Measurements from ENCODE around the gene CSNK2A1. TPM values are rescaled to one million over a fixed set of nuclear protein-coding genes. Genes with fewer than 3 reads are reported as not detected.

The CSNK2A1 gene
- total RNA-seq, 1 experiment from 2014 or later: 110 TPM

- BruUV-seq (replicated peaks): no TSS peak
- CTCF ChIA-PET: no interaction called here
- intact Hi-C loops (cut with micrococcal nuclease; ENCODE audit: unreplicated experiment): no loop called here
- H3K9me3 Mint-ChIP-seq (ENCODE audit: low read depth, unreplicated experiment): no peaks in the 10 kb centered on the region
- no peaks in the 10 kb centered on the region for H3K36me3 Mint-ChIP-seq (ENCODE audit: insufficient read depth, unreplicated experiment)
- no peak overlapping the region for H3K4me3 Mint-ChIP-seq (ENCODE audit: low read depth, unreplicated experiment)
- peaks cover 8% of the 10 kb centered on the region for H3K4me1 Mint-ChIP-seq (ENCODE audit: low read depth, unreplicated experiment)
- no peak overlapping the region for H3K27ac Mint-ChIP-seq (ENCODE audit: unreplicated experiment)
- no peak for TF ChIP-seq CTCF (IDR thresholded peaks at IDR 0.05; ENCODE audit: unreplicated experiment)
- DNase-seq: no peak
- peaks cover 49% of the 10 kb centered on the region for H3K27me3 Mint-ChIP-seq (ENCODE audit: unreplicated experiment)
Measured at GRCh38 chr20:549722-550496, 6.3 kb upstream of the CSNK2A1 start.

- no peak for TF ChIP-seq CTCF (IDR thresholded peaks at IDR 0.05; ENCODE audit: unreplicated experiment)
- Mint-ChIP-seq H3K9me3 (ENCODE audit: low read depth, unreplicated experiment) (peaks cover 4% of the 10 kb centered on the region), H3K4me1 (ENCODE audit: low read depth, unreplicated experiment) (peaks cover 8% of the 10 kb centered on the region), H3K27ac (ENCODE audit: unreplicated experiment) (no peak overlapping the region), H3K4me3 (ENCODE audit: low read depth, unreplicated experiment) (no peak overlapping the region), H3K36me3 (ENCODE audit: insufficient read depth, unreplicated experiment) (peaks cover 6% of the 10 kb centered on the region), H3K27me3 (ENCODE audit: unreplicated experiment) (peaks cover 39% of the 10 kb centered on the region)
- intact Hi-C loops (cut with micrococcal nuclease; ENCODE audit: unreplicated experiment): no loop called here
- BruUV-seq (replicated peaks): no TSS peak
- DNase-seq: no peak
- CTCF ChIA-PET: no interaction called here
Measured at GRCh38 chr20:548906-549305, 5.3 kb upstream of the CSNK2A1 start.

- CTCF ChIA-PET: no interaction called here
- H3K9me3 Mint-ChIP-seq (ENCODE audit: low read depth, unreplicated experiment): peaks cover 6% of the 10 kb centered on the region
- H3K27ac Mint-ChIP-seq (ENCODE audit: unreplicated experiment): no peak overlapping the region
- no TSS peak for BruUV-seq (replicated peaks)
- H3K27me3 Mint-ChIP-seq (ENCODE audit: unreplicated experiment): peaks cover 39% of the 10 kb centered on the region
- TF ChIP-seq CTCF (IDR thresholded peaks at IDR 0.05; ENCODE audit: unreplicated experiment): no peak
- H3K36me3 Mint-ChIP-seq (ENCODE audit: insufficient read depth, unreplicated experiment): peaks cover 21% of the 10 kb centered on the region
- H3K4me3 Mint-ChIP-seq (ENCODE audit: low read depth, unreplicated experiment): no peak overlapping the region
- H3K4me1 Mint-ChIP-seq (ENCODE audit: low read depth, unreplicated experiment): peaks cover 15% of the 10 kb centered on the region
- no peak for DNase-seq
- intact Hi-C loops (cut with micrococcal nuclease; ENCODE audit: unreplicated experiment): no loop called here
Measured at GRCh38 chr20:547394-547793, 3.8 kb upstream of the CSNK2A1 start.

- DNase-seq: no peak
- Mint-ChIP-seq H3K27me3 (ENCODE audit: unreplicated experiment) (peaks cover 33% of the 10 kb centered on the region), H3K4me3 (ENCODE audit: low read depth, unreplicated experiment) (no peak overlapping the region), H3K9me3 (ENCODE audit: low read depth, unreplicated experiment) (peaks cover 6% of the 10 kb centered on the region), H3K27ac (ENCODE audit: unreplicated experiment) (no peak overlapping the region), H3K36me3 (ENCODE audit: insufficient read depth, unreplicated experiment) (peaks cover 27% of the 10 kb centered on the region), H3K4me1 (ENCODE audit: low read depth, unreplicated experiment) (peaks cover 17% of the 10 kb centered on the region)
- BruUV-seq (replicated peaks): no TSS peak
- no peak for TF ChIP-seq CTCF (IDR thresholded peaks at IDR 0.05; ENCODE audit: unreplicated experiment)
- intact Hi-C loops (cut with micrococcal nuclease; ENCODE audit: unreplicated experiment): no loop called here
- CTCF ChIA-PET: no interaction called here
Measured at GRCh38 chr20:546353-546752, 2.8 kb upstream of the CSNK2A1 start.

Data from Calu3 (cell line).